SK-N-MC (cell line): Measurements from ENCODE around the gene NNT.

Source experiments
- EZH2 ChIP-seq: fragments of 200-600 bp; sonication (generic); IDR thresholded peaks from one replicate; pipeline ENCODE4 v1.6.1; 2017; ENCODE audit warnings: antibody characterized with exemption
- POLR2AphosphoS5 ChIP-seq: IDR thresholded peaks from 2 replicates; pipeline ENCODE4 v1.6.1; 2012; ENCODE audit warnings: mild to moderate bottlenecking, low read depth, low read length, borderline replicate concordance

- no peak for TF ChIP-seq EZH2
- TF ChIP-seq POLR2AphosphoS5, result no peak
These were observed 35.0 kb upstream of the NNT start for GRCh38 chr5:43567967-43568366.
